Liver (tissue), 9 donors: ENCODE measurements around the gene USP38. TPM values are rescaled to one million over a fixed set of nuclear protein-coding genes. Genes with fewer than 3 reads are reported as not detected.

Experiments
- DNase-seq: peaks from one replicate; pipeline ENCODE4 v3.0.0-alpha.2; 2017; ENCODE audit warnings: low spot score
- H3K27ac ChIP-seq, 2 donors: one replicate each; pipeline ENCODE4 v1.7.0; 2013; ENCODE audit warnings: inconsistent platforms in 2 of 2, low read length in 2 of 2, control low read depth in 1 of 2, low read depth in 1 of 2, mild to moderate bottlenecking in 1 of 2
- H3K27me3 ChIP-seq, 4 donors: one replicate each; pipeline versions ENCODE4 v1.6.1 to v1.7.0; 2013; ENCODE audit warnings: low read length in 3 of 4, inconsistent platforms in 1 of 4, mild to moderate bottlenecking in 1 of 4, moderate library complexity in 1 of 4; ENCODE audit not compliant: control insufficient read depth in 4 of 4, insufficient read depth in 4 of 4
- H3K36me3 ChIP-seq, 4 donors: one replicate each; pipeline versions ENCODE4 v1.6.1 to v1.7.0; 2013; ENCODE audit warnings: low read length in 3 of 4, mild to moderate bottlenecking in 3 of 4, low read depth in 1 of 4, moderate library complexity in 1 of 4; ENCODE audit not compliant: control insufficient read depth in 4 of 4, insufficient read depth in 3 of 4
- H3K4me1 ChIP-seq, 4 donors: one replicate each; pipeline versions ENCODE4 v1.6.1 to v1.7.0; 2013; ENCODE audit warnings: low read length in 3 of 4, mild to moderate bottlenecking in 3 of 4, moderate library complexity in 1 of 4; ENCODE audit not compliant: control insufficient read depth in 4 of 4, insufficient read depth in 4 of 4
- H3K4me3 ChIP-seq, 3 donors: one replicate each; pipeline versions ENCODE4 v1.6.1 to v1.7.0; 2013; ENCODE audit warnings: low read length in 3 of 3, control low read depth in 1 of 3, low read depth in 1 of 3, mild to moderate bottlenecking in 1 of 3
- H3K9ac ChIP-seq, 2 donors: one replicate each; pipeline ENCODE4 v1.7.0; 2013; ENCODE audit warnings: low read length in 2 of 2, mild to moderate bottlenecking in 2 of 2, moderate library complexity in 2 of 2, control low read depth in 1 of 2, low read depth in 1 of 2
- H3K9me3 ChIP-seq, 4 donors: one replicate each; pipeline versions ENCODE4 v1.6.1 to v1.7.0; 2013; ENCODE audit warnings: low read length in 3 of 4; ENCODE audit not compliant: control insufficient read depth in 4 of 4
- EGR1 ChIP-seq, 2 donors: IDR thresholded peaks; 2 replicates each; pipeline ENCODE4 v1.6.1; 2016 to 2018; ENCODE audit warnings: antibody characterized with exemption in 2 of 2, low read depth in 2 of 2
- FOXA1 ChIP-seq: IDR thresholded peaks from 2 replicates; pipeline ENCODE4 v1.6.1; 2016; ENCODE audit warnings: antibody characterized with exemption
- FOXA2 ChIP-seq: IDR thresholded peaks from 2 replicates; pipeline ENCODE4 v1.6.1; 2016; ENCODE audit warnings: antibody characterized with exemption
- GABPA ChIP-seq, 2 donors: IDR thresholded peaks in 1 of 2; conservative IDR thresholded peaks in 1 of 2; 2 replicates each; pipeline ENCODE4 v1.6.1; 2016; ENCODE audit warnings: antibody characterized with exemption in 2 of 2, mild to moderate bottlenecking in 1 of 2, moderate library complexity in 1 of 2
- HNF4A ChIP-seq, 2 donors: conservative IDR thresholded peaks; 2 replicates each; pipeline ENCODE4 v1.6.1; 2016; ENCODE audit warnings: antibody characterized with exemption in 2 of 2, mild to moderate bottlenecking in 2 of 2
- HNF4G ChIP-seq: IDR thresholded peaks from 2 replicates; pipeline ENCODE4 v1.6.1; 2016; ENCODE audit warnings: antibody characterized with exemption
- JUND ChIP-seq, 2 donors: IDR thresholded peaks; 2 replicates each; pipeline ENCODE4 v1.6.1; 2016; ENCODE audit warnings: antibody characterized with exemption in 2 of 2
- NR2F2 ChIP-seq: IDR thresholded peaks from 2 replicates; pipeline ENCODE4 v1.6.1; 2016; ENCODE audit warnings: antibody characterized with exemption
- RAD21 ChIP-seq, 2 donors: IDR thresholded peaks; 2 replicates each; pipeline ENCODE4 v1.6.1; 2016; ENCODE audit warnings: antibody characterized with exemption in 2 of 2, mild to moderate bottlenecking in 2 of 2
- TAF1 ChIP-seq: conservative IDR thresholded peaks from 2 replicates; pipeline ENCODE4 v1.6.1; 2016; ENCODE audit warnings: antibody characterized with exemption, mild to moderate bottlenecking
- YY1 ChIP-seq: IDR thresholded peaks from 2 replicates; pipeline ENCODE4 v1.6.1; 2016; ENCODE audit warnings: antibody characterized with exemption, mild to moderate bottlenecking
- WGBS: extraction: QIAGEN DNeasy Blood & Tissue Kit; methylation state at CpG from one replicate; pipeline ENCODE4 v1.1.7; 2013; 5-methylcytosine and 5-hydroxymethylcytosine counted together
- polyA plus RNA-seq, 2 donors: library from polyadenylated mRNA; stranded (reverse) in 1 of 2; unstranded in 1 of 2; fragments of 200-250 nt in 1 of 2; fragments of >200 nt in 1 of 2; fragmentation: Nextera tagmentation in 1 of 2; extraction: Ambion mirVana in 1 of 2; gene quantifications; one replicate each; pipeline versions ENCODE4 v1.2.1 to v1.2.3, GENCODE V29; 2013 to 2015
- total RNA-seq, 2 donors: library from RNA; depleted of rRNA; stranded (reverse); fragments of >200 nt; gene quantifications; one replicate each; pipeline ENCODE4 v1.2.3, GENCODE V29; 2014
- TF ChIP-seq, protein P1 (sequence below): IDR thresholded peaks from 2 replicates; pipeline ENCODE4 v1.6.1; 2016; ENCODE audit warnings: antibody characterized with exemption
- TF ChIP-seq, protein P2 (sequence below): IDR thresholded peaks from 2 replicates; pipeline ENCODE4 v1.6.1; 2016; ENCODE audit warnings: antibody characterized with exemption, mild to moderate bottlenecking
- TF ChIP-seq, protein P3 (sequence below): IDR thresholded peaks from 2 replicates; pipeline ENCODE4 v1.6.1; 2016; ENCODE audit warnings: antibody characterized with exemption
- TF ChIP-seq, protein P4 (sequence below): IDR thresholded peaks from 2 replicates; pipeline ENCODE4 v1.6.1; 2016; ENCODE audit warnings: antibody characterized with exemption
- TF ChIP-seq, protein P5 (sequence below): fragments of 150-350 bp; IDR thresholded peaks from 2 replicates; pipeline ENCODE4 v1.5.1; 2017; ENCODE audit warnings: improper control_type of control experiment, low read depth, low read length; ENCODE audit not compliant: missing input control
- donor health status: healthy.
- donor health status: healthy.
- donor health status: healthy.
- donor health status: healthy.
- donor health status: healthy.

USP38 gene
- total and polyA plus RNA-seq, 4 donors, result 6.1 to 36.1 (median 18.2) TPM

DNA sequence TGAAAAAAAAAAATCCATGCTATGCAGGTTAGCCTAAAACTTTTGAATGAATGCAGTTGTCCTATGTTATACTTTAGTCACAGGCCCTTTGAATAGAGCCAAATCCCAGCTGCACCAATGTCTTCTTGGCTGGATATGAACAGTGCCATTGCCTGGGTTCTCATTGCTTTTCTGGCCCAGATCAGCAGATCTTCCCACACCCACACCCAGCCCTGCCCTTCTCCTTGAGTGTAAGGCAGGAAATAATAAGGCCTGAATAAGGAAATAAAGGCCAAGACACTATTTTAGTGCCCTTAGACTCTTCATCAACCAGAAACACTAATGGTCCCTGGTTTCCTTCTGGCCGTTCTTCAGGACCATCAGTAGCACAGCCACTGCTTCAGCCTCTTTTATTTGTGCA is 66.6 kb downstream of the USP38 start:
- no peaks in the 10 kb centered on the region for H3K9me3 ChIP-seq
- H3K9ac ChIP-seq, result no peak overlapping the region
- H3K4me3 ChIP-seq, result no peak overlapping the region
- no peak for DNase-seq
- H3K4me1 ChIP-seq, result no peaks in the 10 kb centered on the region
- 91% methylated on average over 1 of the region's 1 CpG for WGBS
- no peaks in the 10 kb centered on the region for H3K36me3 ChIP-seq
- H3K27ac ChIP-seq, result no peak overlapping the region
- H3K27me3 ChIP-seq, result no peaks in the 10 kb centered on the region
- no peak for TF ChIP-seq TAF1
- TF ChIP-seq, protein P1, sequence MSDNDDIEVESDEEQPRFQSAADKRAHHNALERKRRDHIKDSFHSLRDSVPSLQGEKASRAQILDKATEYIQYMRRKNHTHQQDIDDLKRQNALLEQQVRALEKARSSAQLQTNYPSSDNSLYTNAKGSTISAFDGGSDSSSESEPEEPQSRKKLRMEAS, result no peak
- TF ChIP-seq, protein P2, sequence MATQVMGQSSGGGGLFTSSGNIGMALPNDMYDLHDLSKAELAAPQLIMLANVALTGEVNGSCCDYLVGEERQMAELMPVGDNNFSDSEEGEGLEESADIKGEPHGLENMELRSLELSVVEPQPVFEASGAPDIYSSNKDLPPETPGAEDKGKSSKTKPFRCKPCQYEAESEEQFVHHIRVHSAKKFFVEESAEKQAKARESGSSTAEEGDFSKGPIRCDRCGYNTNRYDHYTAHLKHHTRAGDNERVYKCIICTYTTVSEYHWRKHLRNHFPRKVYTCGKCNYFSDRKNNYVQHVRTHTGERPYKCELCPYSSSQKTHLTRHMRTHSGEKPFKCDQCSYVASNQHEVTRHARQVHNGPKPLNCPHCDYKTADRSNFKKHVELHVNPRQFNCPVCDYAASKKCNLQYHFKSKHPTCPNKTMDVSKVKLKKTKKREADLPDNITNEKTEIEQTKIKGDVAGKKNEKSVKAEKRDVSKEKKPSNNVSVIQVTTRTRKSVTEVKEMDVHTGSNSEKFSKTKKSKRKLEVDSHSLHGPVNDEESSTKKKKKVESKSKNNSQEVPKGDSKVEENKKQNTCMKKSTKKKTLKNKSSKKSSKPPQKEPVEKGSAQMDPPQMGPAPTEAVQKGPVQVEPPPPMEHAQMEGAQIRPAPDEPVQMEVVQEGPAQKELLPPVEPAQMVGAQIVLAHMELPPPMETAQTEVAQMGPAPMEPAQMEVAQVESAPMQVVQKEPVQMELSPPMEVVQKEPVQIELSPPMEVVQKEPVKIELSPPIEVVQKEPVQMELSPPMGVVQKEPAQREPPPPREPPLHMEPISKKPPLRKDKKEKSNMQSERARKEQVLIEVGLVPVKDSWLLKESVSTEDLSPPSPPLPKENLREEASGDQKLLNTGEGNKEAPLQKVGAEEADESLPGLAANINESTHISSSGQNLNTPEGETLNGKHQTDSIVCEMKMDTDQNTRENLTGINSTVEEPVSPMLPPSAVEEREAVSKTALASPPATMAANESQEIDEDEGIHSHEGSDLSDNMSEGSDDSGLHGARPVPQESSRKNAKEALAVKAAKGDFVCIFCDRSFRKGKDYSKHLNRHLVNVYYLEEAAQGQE, result no peak

DNA sequence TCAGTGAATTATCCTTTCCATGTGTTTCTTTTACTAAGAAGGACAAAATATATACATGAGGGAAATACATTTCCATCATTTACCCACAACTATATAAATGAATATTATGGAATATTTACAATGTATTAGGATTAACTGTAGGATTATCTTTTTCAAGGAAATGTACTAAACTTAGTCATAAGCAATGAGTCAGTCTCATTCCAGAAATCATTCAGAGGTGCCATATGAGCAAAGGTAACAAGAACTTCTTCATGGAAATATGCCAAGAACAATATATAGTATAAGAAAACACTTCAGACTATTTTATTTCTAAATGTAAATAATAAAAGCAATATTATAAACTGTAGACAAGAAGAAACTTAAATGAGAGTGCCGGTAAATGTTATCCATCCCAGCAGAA is 67.1 kb downstream of the USP38 start:
- Histone ChIP-seq H3K36me3 (no peaks in the 10 kb centered on the region), H3K27me3 (no peaks in the 10 kb centered on the region), H3K4me3 (no peak overlapping the region), H3K27ac (no peak overlapping the region), H3K9ac (no peak overlapping the region), H3K4me1 (no peaks in the 10 kb centered on the region), H3K9me3 (no peaks in the 10 kb centered on the region)
- WGBS, result 48% methylated on average over 1 of the region's 1 CpG
- no peak for DNase-seq
- TF ChIP-seq HNF4A (conservative IDR thresholded peaks at IDR 0.05), result no peak
- TF ChIP-seq YY1, result no peak
- no peak for TF ChIP-seq RAD21 (IDR thresholded peaks at IDR 0.05)
- TF ChIP-seq EGR1 (IDR thresholded peaks at IDR 0.05; ENCODE audit: low read depth in 2 of 2), result no peak
- TF ChIP-seq, protein P3, sequence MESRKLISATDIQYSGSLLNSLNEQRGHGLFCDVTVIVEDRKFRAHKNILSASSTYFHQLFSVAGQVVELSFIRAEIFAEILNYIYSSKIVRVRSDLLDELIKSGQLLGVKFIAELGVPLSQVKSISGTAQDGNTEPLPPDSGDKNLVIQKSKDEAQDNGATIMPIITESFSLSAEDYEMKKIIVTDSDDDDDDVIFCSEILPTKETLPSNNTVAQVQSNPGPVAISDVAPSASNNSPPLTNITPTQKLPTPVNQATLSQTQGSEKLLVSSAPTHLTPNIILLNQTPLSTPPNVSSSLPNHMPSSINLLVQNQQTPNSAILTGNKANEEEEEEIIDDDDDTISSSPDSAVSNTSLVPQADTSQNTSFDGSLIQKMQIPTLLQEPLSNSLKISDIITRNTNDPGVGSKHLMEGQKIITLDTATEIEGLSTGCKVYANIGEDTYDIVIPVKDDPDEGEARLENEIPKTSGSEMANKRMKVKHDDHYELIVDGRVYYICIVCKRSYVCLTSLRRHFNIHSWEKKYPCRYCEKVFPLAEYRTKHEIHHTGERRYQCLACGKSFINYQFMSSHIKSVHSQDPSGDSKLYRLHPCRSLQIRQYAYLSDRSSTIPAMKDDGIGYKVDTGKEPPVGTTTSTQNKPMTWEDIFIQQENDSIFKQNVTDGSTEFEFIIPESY, result no peak
- TF ChIP-seq, protein P4, sequence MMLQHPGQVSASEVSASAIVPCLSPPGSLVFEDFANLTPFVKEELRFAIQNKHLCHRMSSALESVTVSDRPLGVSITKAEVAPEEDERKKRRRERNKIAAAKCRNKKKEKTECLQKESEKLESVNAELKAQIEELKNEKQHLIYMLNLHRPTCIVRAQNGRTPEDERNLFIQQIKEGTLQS, result no peak
- no peak for TF ChIP-seq FOXA2
- TF ChIP-seq NR2F2, result no peak
- TF ChIP-seq, protein P5, sequence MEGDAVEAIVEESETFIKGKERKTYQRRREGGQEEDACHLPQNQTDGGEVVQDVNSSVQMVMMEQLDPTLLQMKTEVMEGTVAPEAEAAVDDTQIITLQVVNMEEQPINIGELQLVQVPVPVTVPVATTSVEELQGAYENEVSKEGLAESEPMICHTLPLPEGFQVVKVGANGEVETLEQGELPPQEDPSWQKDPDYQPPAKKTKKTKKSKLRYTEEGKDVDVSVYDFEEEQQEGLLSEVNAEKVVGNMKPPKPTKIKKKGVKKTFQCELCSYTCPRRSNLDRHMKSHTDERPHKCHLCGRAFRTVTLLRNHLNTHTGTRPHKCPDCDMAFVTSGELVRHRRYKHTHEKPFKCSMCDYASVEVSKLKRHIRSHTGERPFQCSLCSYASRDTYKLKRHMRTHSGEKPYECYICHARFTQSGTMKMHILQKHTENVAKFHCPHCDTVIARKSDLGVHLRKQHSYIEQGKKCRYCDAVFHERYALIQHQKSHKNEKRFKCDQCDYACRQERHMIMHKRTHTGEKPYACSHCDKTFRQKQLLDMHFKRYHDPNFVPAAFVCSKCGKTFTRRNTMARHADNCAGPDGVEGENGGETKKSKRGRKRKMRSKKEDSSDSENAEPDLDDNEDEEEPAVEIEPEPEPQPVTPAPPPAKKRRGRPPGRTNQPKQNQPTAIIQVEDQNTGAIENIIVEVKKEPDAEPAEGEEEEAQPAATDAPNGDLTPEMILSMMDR, result no peak
- TF ChIP-seq GABPA (IDR thresholded peaks at IDR 0.05 in 1 of 2, conservative IDR thresholded peaks at IDR 0.05 in 1 of 2), result no peak
- no peak for TF ChIP-seq HNF4G
- no peak for TF ChIP-seq JUND (IDR thresholded peaks at IDR 0.05)
- no peak for TF ChIP-seq FOXA1
